Cardiac fibroblast (primary cell): ENCODE measurements around the gene RPL18.

Source experiments
- DNase-seq, 2 donors: peaks; one replicate each; pipeline versions ENCODE4 v3.0.0 to v3.0.0-alpha.2; 2010; ENCODE audit warnings: low read depth in 2 of 2
- H3K4me3 ChIP-seq, 2 donors: replicated peaks in 1 of 2; 1 replicate in 1 of 2; 2 replicates in 1 of 2; pipeline ENCODE4 v1.5.1; 2011; ENCODE audit warnings: low read depth in 2 of 2, low read length in 2 of 2, mild to moderate bottlenecking in 2 of 2, moderate library complexity in 1 of 2
- CTCF ChIP-seq: IDR thresholded peaks from one replicate; pipeline ENCODE4 v1.5.1; 2011; ENCODE audit warnings: low read depth, mild to moderate bottlenecking, low read length, inconsistent platforms

The RPL18 gene

GRCh38 chr19:48603001-48603400 lies 16.0 kb downstream of the RPL18 start:
- no peak for TF ChIP-seq CTCF
- no peak for DNase-seq
- H3K4me3 ChIP-seq: no peak overlapping the region

GRCh38 chr19:48600679-48601417 lies 18.1 kb downstream of the RPL18 start:
- no peak for TF ChIP-seq CTCF
- no peak overlapping the region for H3K4me3 ChIP-seq

DNA sequence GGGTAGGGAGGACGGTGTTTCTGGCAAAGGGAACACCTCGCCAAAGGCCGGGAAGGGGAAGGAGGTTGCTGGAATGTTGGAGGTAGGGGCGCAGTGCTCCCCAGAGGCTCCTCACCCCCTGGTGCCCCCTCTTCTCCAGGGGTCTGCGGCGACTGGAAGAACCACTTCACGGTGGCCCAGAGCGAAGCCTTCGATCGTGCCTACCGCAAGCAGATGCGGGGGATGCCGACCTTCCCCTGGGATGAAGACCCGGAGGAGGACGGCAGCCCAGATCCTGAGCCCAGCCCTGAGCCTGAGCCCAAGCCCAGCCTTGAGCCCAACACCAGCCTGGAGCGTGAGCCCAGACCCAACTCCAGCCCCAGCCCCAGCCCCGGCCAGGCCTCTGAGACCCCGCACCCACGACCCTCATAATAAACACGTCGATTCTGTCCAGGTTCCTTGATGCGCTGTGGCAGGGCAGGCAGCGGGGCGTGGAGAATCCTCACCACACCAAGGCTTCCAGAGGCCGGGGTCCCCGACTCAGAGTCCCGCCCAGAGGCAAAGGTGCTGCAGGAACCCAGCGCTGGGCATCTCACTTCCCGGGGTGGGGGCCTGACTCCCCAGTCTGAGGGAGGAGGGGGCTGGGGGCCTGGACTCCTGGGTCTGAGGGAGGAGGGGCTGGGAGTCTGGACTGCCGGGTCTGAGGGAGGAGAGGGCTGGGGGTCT lies 19.8 kb downstream of the RPL18 start:
- no peak for DNase-seq
- no peak for TF ChIP-seq CTCF

More at GRCh38 chr19:48600679-48601417, 18.1 kb downstream of the RPL18 start:
- no peak for DNase-seq

GRCh38 chr19:48596679-48597465 lies 22.1 kb downstream of the RPL18 start:
- no peak overlapping the region for H3K4me3 ChIP-seq
- DNase-seq: no peak

More for the DNA sequence above, 19.8 kb downstream of the RPL18 start:
- H3K4me3 ChIP-seq: no peak overlapping the region

DNA sequence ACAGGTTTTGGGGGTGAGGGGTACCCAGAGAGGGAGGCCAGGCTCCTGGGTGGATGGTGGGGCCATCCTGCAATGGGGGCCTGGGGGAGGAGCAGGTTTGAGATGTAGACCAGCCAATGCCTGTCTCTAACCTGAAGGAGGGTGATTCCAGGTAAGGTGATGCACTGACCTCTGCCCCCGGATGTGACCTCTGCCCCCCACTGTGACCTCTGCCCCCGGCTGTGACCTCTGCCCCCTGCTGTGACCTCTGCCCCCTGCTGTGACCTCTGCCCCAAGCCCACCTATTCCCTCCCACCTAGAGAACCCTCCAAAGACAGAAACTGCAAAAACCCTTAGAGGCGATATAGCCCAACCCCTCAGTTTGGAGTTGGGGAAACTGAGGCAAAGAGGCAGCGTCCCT lies 22.7 kb downstream of the RPL18 start:
- no peak for DNase-seq
- no peak overlapping the region for H3K4me3 ChIP-seq
- TF ChIP-seq CTCF: no peak

More at GRCh38 chr19:48596679-48597465, 22.1 kb downstream of the RPL18 start:
- no peak for TF ChIP-seq CTCF

DNA sequence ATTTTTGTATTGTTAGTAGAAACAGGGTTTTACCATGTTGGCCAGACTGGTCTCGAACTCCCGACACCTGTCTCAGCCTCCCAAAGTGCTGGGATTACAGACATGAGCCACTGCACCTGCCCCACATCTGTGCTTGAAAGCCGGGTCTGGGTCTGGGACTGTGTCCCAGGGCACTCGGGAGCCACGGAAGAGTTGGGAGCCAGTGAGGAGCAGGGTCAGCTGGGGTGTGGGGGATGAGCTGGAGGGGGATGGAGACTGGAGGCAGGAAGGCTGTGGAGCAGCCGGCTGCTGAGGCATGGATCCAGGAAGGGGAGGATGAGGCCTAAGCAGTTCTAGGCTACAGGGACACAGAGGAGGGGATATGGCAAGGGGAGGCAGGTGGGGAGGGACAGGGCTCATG lies 23.1 kb downstream of the RPL18 start:
- H3K4me3 ChIP-seq: no peak overlapping the region
- no peak for TF ChIP-seq CTCF
- DNase-seq: no peak
